Activated B cell treated with CpG ODN at 0.5 μM for 24 hours (primary cell): Measurements from ENCODE around the gene HOXA9. TPM values are rescaled to one million over a fixed set of nuclear protein-coding genes. Genes with fewer than 3 reads are reported as not detected.

ENCODE experiments used
- ATAC-seq: fragments of 200-7000 bp; cut with Tn5 transposase; one replicate; pipeline ENCODE4 v1.10.0; 2021; ENCODE audit warnings: low read depth, mild to moderate bottlenecking, moderate library complexity
- CTCF ChIA-PET: fragments of 350-600 bp; sonication (Branson Sonifier 250); formaldehyde crosslinking; loops from one replicate; lab custom pipeline; 2021; ENCODE audit warnings: antibody characterized with exemption; lab: Charles Lee
- POLR2A ChIA-PET: fragments of 350-600 bp; sonication (Branson Sonifier 250); formaldehyde crosslinking; loops from one replicate; lab custom pipeline; 2021; ENCODE audit warnings: antibody characterized with exemption; lab: Charles Lee
- DNase-seq: peaks from one replicate; pipeline ENCODE4 v3.0.0; 2022
- H3K27ac Mint-ChIP-seq: one replicate; pipeline ENCODE4 v1.8.0; 2020; ENCODE audit warnings: mixed read lengths
- H3K27me3 Mint-ChIP-seq: one replicate; pipeline ENCODE4 v1.8.0; 2021; ENCODE audit warnings: mixed read lengths
- H3K36me3 Mint-ChIP-seq: one replicate; pipeline ENCODE4 v1.8.0; 2021; ENCODE audit warnings: low read depth, mixed read lengths
- H3K4me1 Mint-ChIP-seq: one replicate; pipeline ENCODE4 v1.8.0; 2021; ENCODE audit warnings: mixed read lengths
- H3K4me3 Mint-ChIP-seq: one replicate; pipeline ENCODE4 v1.8.0; 2020; ENCODE audit warnings: mild to moderate bottlenecking, mixed read lengths
- H3K9me3 Mint-ChIP-seq: one replicate; pipeline ENCODE4 v1.8.0; 2020; ENCODE audit warnings: mixed read lengths
- intact Hi-C: fragments of 100-400 bp; cut with micrococcal nuclease; formaldehyde crosslinking; loops from one replicate; pipeline ENCODE4 v1.15.1; 2024
- total RNA-seq: library from RNA; stranded (reverse); gene quantifications from 2 replicates; pipeline ENCODE4 v1.2.3, GENCODE V29; 2022
- TF ChIP-seq, protein P1 (sequence below): fragments of 200-600 bp; IDR thresholded peaks from one replicate; pipeline ENCODE4 v1.8.0; 2022; ENCODE audit warnings: antibody characterized with exemption, mild to moderate bottlenecking

The HOXA9 gene
- total RNA-seq, 1 donor from 2014 or later = not detected

- Mint-ChIP-seq H3K27me3 (peaks cover 76% of the 10 kb centered on the region), H3K36me3 (no peaks in the 10 kb centered on the region), H3K4me1 (peaks cover 38% of the 10 kb centered on the region), H3K9me3 (no peaks in the 10 kb centered on the region), H3K27ac (peak overlapping the region; percentile 28), H3K4me3 (peak overlapping the region; percentile 37)
- no peak for ATAC-seq
- DNase-seq = no peak
- TF ChIP-seq, protein P1, sequence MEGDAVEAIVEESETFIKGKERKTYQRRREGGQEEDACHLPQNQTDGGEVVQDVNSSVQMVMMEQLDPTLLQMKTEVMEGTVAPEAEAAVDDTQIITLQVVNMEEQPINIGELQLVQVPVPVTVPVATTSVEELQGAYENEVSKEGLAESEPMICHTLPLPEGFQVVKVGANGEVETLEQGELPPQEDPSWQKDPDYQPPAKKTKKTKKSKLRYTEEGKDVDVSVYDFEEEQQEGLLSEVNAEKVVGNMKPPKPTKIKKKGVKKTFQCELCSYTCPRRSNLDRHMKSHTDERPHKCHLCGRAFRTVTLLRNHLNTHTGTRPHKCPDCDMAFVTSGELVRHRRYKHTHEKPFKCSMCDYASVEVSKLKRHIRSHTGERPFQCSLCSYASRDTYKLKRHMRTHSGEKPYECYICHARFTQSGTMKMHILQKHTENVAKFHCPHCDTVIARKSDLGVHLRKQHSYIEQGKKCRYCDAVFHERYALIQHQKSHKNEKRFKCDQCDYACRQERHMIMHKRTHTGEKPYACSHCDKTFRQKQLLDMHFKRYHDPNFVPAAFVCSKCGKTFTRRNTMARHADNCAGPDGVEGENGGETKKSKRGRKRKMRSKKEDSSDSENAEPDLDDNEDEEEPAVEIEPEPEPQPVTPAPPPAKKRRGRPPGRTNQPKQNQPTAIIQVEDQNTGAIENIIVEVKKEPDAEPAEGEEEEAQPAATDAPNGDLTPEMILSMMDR = no peak
- ChIA-PET CTCF (interaction anchor here (1.0 kb wide), 2 partner anchors 471 to 476 kb away, joined by 3 to 4 read pairs; no protein-coding TSS in a partner anchor), POLR2A (no interaction called here)
- intact Hi-C loops = loop anchor here (1.0 to 2.0 kb wide), 2 partner anchors 7 to 91 kb away; partner anchors contain the start of gene HOXA9
These were observed 7.5 kb downstream of the HOXA9 start for GRCh38 chr7:27157702-27158431.

- TF ChIP-seq, protein P1 = no peak
- ChIA-PET POLR2A (interaction anchor here (0.8 kb wide), 1 partner anchor 44 kb away, joined by 3 read pairs; no protein-coding TSS in a partner anchor), CTCF (interaction anchor here (1.0 kb wide), 2 partner anchors 470 to 475 kb away, joined by 3 to 4 read pairs; no protein-coding TSS in a partner anchor)
- peak overlapping the region; percentile 72 for H3K27ac Mint-ChIP-seq
- peaks cover 40% of the 10 kb centered on the region for H3K4me1 Mint-ChIP-seq
- no peaks in the 10 kb centered on the region for H3K36me3 Mint-ChIP-seq
- H3K27me3 Mint-ChIP-seq = peaks cover 77% of the 10 kb centered on the region
- DNase-seq (no peak), ATAC-seq (no peak)
- intact Hi-C loops = loop anchor here (1.0 to 2.0 kb wide), 2 partner anchors 8 to 92 kb away; partner anchors contain the start of gene HOXA9
- peak overlapping the region; percentile 46 for H3K4me3 Mint-ChIP-seq
- H3K9me3 Mint-ChIP-seq = no peaks in the 10 kb centered on the region
These were observed 8.2 kb downstream of the HOXA9 start for GRCh38 chr7:27156916-27157701.

DNA sequence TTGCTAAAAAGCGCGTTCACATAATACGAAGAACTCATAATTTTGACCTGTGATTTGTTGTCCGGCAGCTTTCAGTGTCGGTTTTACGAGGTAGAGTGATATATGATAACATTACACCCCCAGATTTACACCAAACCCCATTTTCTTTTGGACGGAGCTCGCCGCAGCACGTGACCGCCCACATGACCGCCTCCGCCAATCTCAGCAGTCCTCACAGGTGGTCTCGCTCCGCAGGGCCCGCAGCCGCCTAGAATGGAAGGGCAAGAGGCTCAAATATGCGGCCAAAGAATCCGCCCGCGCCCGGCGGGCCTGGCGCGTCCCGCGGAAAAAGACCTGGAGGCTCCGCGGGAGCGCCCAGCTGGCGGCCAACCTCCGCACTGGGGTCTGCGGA is 8.8 kb downstream of the HOXA9 start, which contains the start of gene HOXA7:
TSS of gene HOXA7 (minus strand) at position 168 of the 391 bp plus-strand sequence. CDS start at position 38, 130 bp downstream.
- ATAC-seq (no peak), DNase-seq (no peak)
- Mint-ChIP-seq H3K27ac (peak within 1 kb of the TSS; percentile 72), H3K9me3 (no peaks in the 10 kb centered on the region), H3K4me3 (peak within 1 kb of the TSS; percentile 46), H3K27me3 (peaks cover 80% of the 10 kb centered on the region), H3K4me1 (peaks cover 47% of the 10 kb centered on the region), H3K36me3 (no peaks in the 10 kb centered on the region)
- POLR2A ChIA-PET = interaction anchor here (0.8 kb wide), 1 partner anchor 45 kb away, joined by 3 read pairs; no protein-coding TSS in a partner anchor
- TF ChIP-seq, protein P1 = no peak
- CTCF ChIA-PET = no interaction called here
- intact Hi-C loops = loop anchor here (2.0 kb wide), 1 partner anchor 92 kb away; no protein-coding TSS in a partner anchor

GRCh38 chr7:27155816-27156507 is 9.4 kb downstream of the HOXA9 start:
- DNase-seq (no peak), ATAC-seq (no peak)
- intact Hi-C loops = loop anchor here (2.0 kb wide), 1 partner anchor 93 kb away; no protein-coding TSS in a partner anchor
- H3K4me1 Mint-ChIP-seq = peaks cover 48% of the 10 kb centered on the region
- POLR2A ChIA-PET = no interaction called here
- no peaks in the 10 kb centered on the region for H3K9me3 Mint-ChIP-seq
- H3K4me3 Mint-ChIP-seq = peak overlapping the region; percentile 46
- peak overlapping the region; percentile 63 for H3K27ac Mint-ChIP-seq
- H3K27me3 Mint-ChIP-seq = peaks cover 82% of the 10 kb centered on the region
- CTCF ChIA-PET = no interaction called here
- H3K36me3 Mint-ChIP-seq = no peaks in the 10 kb centered on the region
- TF ChIP-seq, protein P1 = no peak
